ENCODE data around the gene SERINC2.

GRCh38 chr1:31376375-31377134 lies 36.5 kb upstream of the SERINC2 start:
- no peak for TF ChIP-seq RFX5 (IDR thresholded peaks at IDR 0.05; ENCODE audit: borderline replicate concordance, low read depth, low read length)
- no peak for TF ChIP-seq RAD21 (IDR thresholded peaks at IDR 0.05 in 1 of 2, conservative IDR thresholded peaks at IDR 0.05 in 1 of 2; ENCODE audit: low read depth in 2 of 2, low read length in 2 of 2)
- TF ChIP-seq CTCF (IDR thresholded peaks at IDR 0.05; ENCODE audit: control extremely low read depth in 1 of 3, insufficient read depth in 1 of 3, low read depth in 1 of 3, low read length in 3 of 3): no peak
- TF ChIP-seq ZNF274 (IDR thresholded peaks at IDR 0.05; ENCODE audit: borderline replicate concordance, extremely low read depth, low read length): no peak
- no peak for TF ChIP-seq CHD2 (IDR thresholded peaks at IDR 0.05; ENCODE audit: low read length)
- no peak for TF ChIP-seq SP1 (IDR thresholded peaks at IDR 0.05; ENCODE audit: low read depth, low read length)
- TF ChIP-seq POLR2A (IDR thresholded peaks at IDR 0.05; ENCODE audit: control extremely low read depth in 1 of 2, low read depth in 2 of 2, low read length in 2 of 2): no peak
- TF ChIP-seq POLR2AphosphoS5 (IDR thresholded peaks at IDR 0.05; ENCODE audit: low read depth, low read length): no peak
- TF ChIP-seq EP300 (IDR thresholded peaks at IDR 0.05; ENCODE audit: borderline replicate concordance in 1 of 2, low read depth in 2 of 2, low read length in 2 of 2): no peak
- no peak for TF ChIP-seq ATF2 (IDR thresholded peaks at IDR 0.05; ENCODE audit: low read length)
- TF ChIP-seq E2F6 (IDR thresholded peaks at IDR 0.05): no peak
- TF ChIP-seq NRF1 (IDR thresholded peaks at IDR 0.05; ENCODE audit: low read depth, low read length): no peak
- TF ChIP-seq FOSL1 (IDR thresholded peaks at IDR 0.05; ENCODE audit: insufficient read depth, low read depth, low read length): no peak
